HepG2 (cell line): Measurements from ENCODE around the gene DYDC2. TPM values are rescaled to one million over a fixed set of nuclear protein-coding genes. Genes with fewer than 3 reads are reported as not detected.

Experiments used
- ADNP ChIP-seq: sonication (generic); formaldehyde crosslinking; IDR thresholded peaks from 2 replicates; pipeline ENCODE4 v1.4.0; 2020; ENCODE audit warnings: missing genetic modification reagents
- CHCHD3 ChIP-seq: sonication (generic); formaldehyde crosslinking; IDR thresholded peaks from 2 replicates; pipeline ENCODE4 v1.8.0; 2022; ENCODE audit warnings: mild to moderate bottlenecking, missing genetic modification reagents, moderate library complexity
- EED ChIP-seq: sonication (generic); formaldehyde crosslinking; IDR thresholded peaks from 2 replicates; pipeline ENCODE4 v1.5.0; 2020; ENCODE audit warnings: mild to moderate bottlenecking, missing genetic modification reagents
- FLYWCH1 ChIP-seq: sonication (generic); formaldehyde crosslinking; IDR thresholded peaks from 2 replicates; pipeline ENCODE4 v1.8.1; 2023; ENCODE audit warnings: mild to moderate bottlenecking, missing genetic modification reagents
- HIC2 ChIP-seq: sonication (generic); formaldehyde crosslinking; IDR thresholded peaks from 2 replicates; pipeline ENCODE4 v1.9.0; 2022; ENCODE audit warnings: low read depth, missing genetic modification reagents
- ISX ChIP-seq: sonication (generic); formaldehyde crosslinking; conservative IDR thresholded peaks from 2 replicates; pipeline ENCODE4 v1.5.0; 2020; ENCODE audit warnings: missing genetic modification reagents
- MEIS1 ChIP-seq: sonication (generic); formaldehyde crosslinking; IDR thresholded peaks from 2 replicates; pipeline ENCODE4 v1.9.0; 2021; ENCODE audit warnings: mild to moderate bottlenecking, missing genetic modification reagents, moderate library complexity, borderline replicate concordance
- MXD3 ChIP-seq: IDR thresholded peaks from 2 replicates; pipeline ENCODE4 v1.6.1; 2016; ENCODE audit warnings: mild to moderate bottlenecking, missing biosample characterization, missing genetic modification reagents
- MYPOP ChIP-seq: sonication (generic); formaldehyde crosslinking; IDR thresholded peaks from 2 replicates; pipeline ENCODE4 v1.8.1; 2023; ENCODE audit warnings: mild to moderate bottlenecking, moderate library complexity, missing genetic modification reagents
- PBX3 ChIP-seq: sonication (generic); formaldehyde crosslinking; IDR thresholded peaks from 2 replicates; pipeline ENCODE4 v1.8.1; 2023; ENCODE audit warnings: missing genetic modification reagents, inconsistent platforms, borderline replicate concordance
- PLSCR1 ChIP-seq: sonication (generic); formaldehyde crosslinking; IDR thresholded peaks from 2 replicates; pipeline ENCODE4 v1.5.0; 2020; ENCODE audit warnings: missing genetic modification reagents, mild to moderate bottlenecking, borderline replicate concordance
- PRDM4 ChIP-seq: sonication (generic); formaldehyde crosslinking; IDR thresholded peaks from 2 replicates; pipeline ENCODE4 v1.9.0; 2021; ENCODE audit warnings: missing genetic modification reagents, borderline replicate concordance
- RBAK ChIP-seq: sonication (generic); formaldehyde crosslinking; IDR thresholded peaks from 2 replicates; pipeline ENCODE4 v1.5.1; 2020; ENCODE audit warnings: mild to moderate bottlenecking, missing genetic modification reagents
- RFXANK ChIP-seq: IDR thresholded peaks from 2 replicates; pipeline ENCODE4 v1.6.1; 2016
- ZGPAT ChIP-seq: IDR thresholded peaks from 2 replicates; pipeline ENCODE4 v1.6.1; 2016; ENCODE audit warnings: mild to moderate bottlenecking
- ZNF17 ChIP-seq: sonication (generic); formaldehyde crosslinking; IDR thresholded peaks from 2 replicates; pipeline ENCODE4 v1.5.0; 2020; ENCODE audit warnings: mild to moderate bottlenecking, missing genetic modification reagents
- ZNF30 ChIP-seq: sonication (generic); formaldehyde crosslinking; IDR thresholded peaks from 2 replicates; pipeline ENCODE4 v1.5.0; 2020; ENCODE audit warnings: mild to moderate bottlenecking, missing genetic modification reagents
- ZNF441 ChIP-seq: sonication (generic); formaldehyde crosslinking; IDR thresholded peaks from 2 replicates; pipeline ENCODE4 v1.7.0; 2021; ENCODE audit warnings: missing genetic modification reagents, borderline replicate concordance
- ZNF780A ChIP-seq: sonication (generic); formaldehyde crosslinking; IDR thresholded peaks from 2 replicates; pipeline ENCODE4 v1.8.0; 2022; ENCODE audit warnings: mild to moderate bottlenecking, missing genetic modification reagents, moderate library complexity
- polyA plus RNA-seq, 8 experiments: library from polyadenylated mRNA; depleted of rRNA in 3 of 8; stranded (reverse) in 7 of 8; unstranded in 1 of 8; fragments of >200 nt; fragmentation: Illumina TruSeq in 4 of 8; extraction: Trizol in 4 of 8; gene quantifications; 2 replicates each; pipeline versions ENCODE4 v1.2.1 to v1.2.3, GENCODE V29; 2011 to 2016; ENCODE audit warnings: low read depth in 4 of 8, missing spikeins in 1 of 8, mixed read lengths in 1 of 8; ENCODE audit not compliant: insufficient read depth in 1 of 8
- total RNA-seq, 5 experiments: library from RNA; depleted of rRNA; stranded (reverse); fragments of >200 nt; fragmentation: Illumina TruSeq; extraction: Trizol; gene quantifications; 2 replicates each; pipeline ENCODE4 v1.2.3, GENCODE V29; 2016; ENCODE audit warnings: low read depth in 1 of 5

DYDC2 gene
- total and polyA plus RNA-seq, 2 of the 13 experiments (the other 11 are each of a cell fraction or from before 2014, with no cell fraction given): 0.98 to 2.3 TPM

- TF ChIP-seq PRDM4 (CRISPR knock-in tag): no peak
- no peak for TF ChIP-seq MYPOP (CRISPR knock-in tag)
- TF ChIP-seq PBX3: no peak
- no peak for TF ChIP-seq RBAK (CRISPR knock-in tag)
- TF ChIP-seq ZGPAT (CRISPR knock-in tag): peak; percentile 44; the same call in 1 of the 2 replicates
- no peak for TF ChIP-seq ZNF17 (CRISPR knock-in tag)
- TF ChIP-seq CHCHD3 (CRISPR knock-in tag): no peak
- TF ChIP-seq EED: no peak
- TF ChIP-seq ZNF780A (CRISPR knock-in tag): no peak
- no peak for TF ChIP-seq MXD3 (CRISPR knock-in tag)
- TF ChIP-seq ISX (CRISPR knock-in tag): no peak
- no peak for TF ChIP-seq MEIS1 (CRISPR knock-in tag)
- no peak for TF ChIP-seq HIC2 (CRISPR knock-in tag)
- TF ChIP-seq PLSCR1: no peak
- TF ChIP-seq ADNP (CRISPR knock-in tag): no peak
- no peak for TF ChIP-seq RFXANK (CRISPR knock-in tag)
- no peak for TF ChIP-seq ZNF30 (CRISPR knock-in tag)
- no peak for TF ChIP-seq FLYWCH1 (CRISPR knock-in tag)
- TF ChIP-seq ZNF441 (CRISPR knock-in tag): no peak
Measured at GRCh38 chr10:80411267-80411668, 54.7 kb downstream of the DYDC2 start (continued).
